ENCODE results near the gene ALKBH3.

ALKBH3 gene

GRCh38 chr11:43842021-43842420, 38.6 kb upstream of the ALKBH3 start:
- TF ChIP-seq CTCF (conservative IDR thresholded peaks at IDR 0.05), result no peak
- no peak overlapping the region for H3K27ac ChIP-seq

- peak overlapping the region; percentile 18; the same call in 1 of the 2 replicates for H3K27ac ChIP-seq
- TF ChIP-seq CTCF (conservative IDR thresholded peaks at IDR 0.05), result no peak
Observed at GRCh38 chr11:43845816-43846215, 34.8 kb upstream of the ALKBH3 start.

- no peak overlapping the region for H3K27ac ChIP-seq
Observed at GRCh38 chr11:43852057-43852636, 28.5 kb upstream of the ALKBH3 start.

GRCh38 chr11:43853781-43854180, 26.9 kb upstream of the ALKBH3 start:
- H3K27ac ChIP-seq, result no peak overlapping the region
- TF ChIP-seq CTCF (conservative IDR thresholded peaks at IDR 0.05), result no peak

More at GRCh38 chr11:43852057-43852636, 28.5 kb upstream of the ALKBH3 start:
- peak; percentile 84 for TF ChIP-seq CTCF (conservative IDR thresholded peaks at IDR 0.05)

GRCh38 chr11:43856993-43857392, 23.6 kb upstream of the ALKBH3 start:
- no peak overlapping the region for H3K27ac ChIP-seq
- no peak for TF ChIP-seq CTCF (conservative IDR thresholded peaks at IDR 0.05)

GRCh38 chr11:43861141-43861540, 19.5 kb upstream of the ALKBH3 start:
- no peak overlapping the region for H3K27ac ChIP-seq

DNA sequence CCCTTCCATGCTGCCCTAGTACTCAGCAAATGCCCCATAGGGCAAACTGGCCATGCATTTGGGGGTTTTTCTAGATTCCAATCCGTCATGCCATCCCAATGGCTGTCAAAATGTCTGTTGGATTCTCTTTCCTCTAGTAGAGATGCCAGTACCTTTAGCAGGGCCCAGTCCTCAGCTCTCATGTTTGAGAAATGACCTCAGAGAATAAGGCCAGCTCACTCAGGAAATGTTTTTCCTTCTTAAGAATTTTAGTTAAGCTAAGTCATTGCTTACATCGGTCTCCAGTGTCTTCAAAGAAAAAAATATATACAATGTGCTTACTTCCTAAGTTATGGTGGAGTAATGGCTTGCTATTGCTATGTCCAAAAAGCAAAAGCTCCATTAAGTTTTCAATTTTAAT, 14.1 kb upstream of the ALKBH3 start:
- no peak for TF ChIP-seq CTCF (conservative IDR thresholded peaks at IDR 0.05)
- H3K27ac ChIP-seq, result no peak overlapping the region

More at GRCh38 chr11:43861141-43861540, 19.5 kb upstream of the ALKBH3 start:
- TF ChIP-seq CTCF (conservative IDR thresholded peaks at IDR 0.05), result no peak

Data from VCaP (cell line).